Measurements from ENCODE around the gene LEKR1.

The LEKR1 gene

DNA sequence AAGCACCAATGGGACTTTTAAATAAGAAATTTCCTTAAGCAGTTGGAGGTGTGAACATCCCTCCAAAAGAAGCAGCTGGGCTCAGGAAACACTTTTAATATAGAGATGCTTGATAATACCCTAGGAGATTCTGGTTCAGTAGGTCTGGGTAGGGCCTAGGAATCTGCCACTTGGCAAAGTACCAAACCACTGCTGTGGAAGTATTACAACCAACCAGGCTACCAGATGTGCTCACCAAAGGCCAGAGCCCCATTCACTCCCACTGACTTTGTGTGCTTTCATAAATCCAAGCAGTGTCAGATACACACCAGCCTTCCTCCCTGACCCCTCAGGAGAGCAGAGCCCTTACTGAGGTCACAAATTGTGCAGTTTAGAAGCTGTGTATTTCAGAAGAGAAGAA lies 171.2 kb downstream of the LEKR1 start:
- no peak for DNase-seq

DNA sequence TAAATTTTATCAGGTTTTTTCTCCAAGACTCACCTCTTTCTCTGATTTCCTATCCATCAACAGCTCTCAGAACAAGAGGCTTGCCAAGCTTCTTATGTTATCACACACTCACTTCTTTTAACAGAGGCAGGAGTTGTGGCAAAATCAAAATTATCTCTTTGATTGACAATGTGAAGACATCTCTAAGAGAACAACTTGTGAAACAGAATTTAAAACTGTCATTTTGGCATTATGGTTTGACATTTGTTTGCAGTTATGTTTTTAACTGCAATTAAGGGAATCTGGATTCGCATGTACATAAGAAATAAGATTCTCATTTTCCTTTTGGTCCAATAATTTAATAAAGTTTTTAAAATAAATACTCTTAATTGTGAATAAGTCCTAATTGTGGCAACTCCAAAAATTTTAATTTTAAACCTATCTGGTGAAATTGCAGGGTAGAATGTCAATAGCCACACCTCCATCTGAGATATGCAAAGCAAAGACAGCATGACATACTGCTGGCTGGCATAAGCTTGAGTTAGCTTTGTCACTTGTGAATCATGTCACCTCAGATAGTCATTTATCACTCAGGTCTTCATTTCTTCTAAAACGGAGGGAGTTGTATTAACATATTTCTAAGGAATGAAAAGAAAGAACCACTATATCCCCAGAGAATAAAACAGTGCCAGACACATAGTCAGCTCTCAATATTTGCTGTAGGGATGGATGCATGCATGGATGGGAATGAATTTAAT lies 175.2 kb downstream of the LEKR1 start:
- no peak for DNase-seq

DNA sequence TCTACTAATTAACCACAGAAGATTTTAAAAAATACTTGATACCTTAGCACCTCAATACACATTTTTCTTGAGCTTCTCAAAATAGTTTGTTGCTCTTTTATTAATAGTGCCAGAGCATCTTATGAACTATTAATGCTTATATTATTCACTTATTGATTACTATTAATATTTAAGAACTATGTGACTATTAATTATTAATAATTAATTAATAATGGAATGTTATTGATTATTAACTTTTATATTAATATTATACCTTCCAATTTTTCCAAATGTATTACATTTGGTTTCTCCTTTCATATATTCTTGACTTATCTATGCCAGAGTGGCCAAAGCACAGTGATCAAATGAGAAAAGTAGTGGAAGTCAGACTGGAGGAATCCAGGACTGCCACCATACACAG lies 195.5 kb downstream of the LEKR1 start:
- DNase-seq = no peak

DNA sequence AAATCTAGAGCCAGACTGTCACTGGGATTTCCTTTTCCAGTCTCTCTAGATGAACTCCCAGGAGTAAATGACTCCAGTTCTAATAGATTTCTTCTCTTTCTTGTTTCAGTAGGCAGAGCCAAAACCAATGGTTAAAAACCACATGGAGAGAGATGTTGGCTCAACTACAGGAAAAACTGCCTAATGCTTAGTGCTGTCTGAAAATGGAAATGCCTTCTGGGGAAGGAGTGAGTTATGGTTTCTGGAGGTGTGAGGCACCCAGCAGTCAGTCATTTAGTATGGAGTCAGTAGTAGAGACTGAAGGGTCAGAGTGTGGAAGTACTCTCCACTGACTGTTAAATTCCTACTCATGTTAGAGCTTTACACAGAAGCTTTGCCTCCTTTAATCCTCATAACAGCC lies 197.1 kb downstream of the LEKR1 start:
- no peak for DNase-seq

DNA sequence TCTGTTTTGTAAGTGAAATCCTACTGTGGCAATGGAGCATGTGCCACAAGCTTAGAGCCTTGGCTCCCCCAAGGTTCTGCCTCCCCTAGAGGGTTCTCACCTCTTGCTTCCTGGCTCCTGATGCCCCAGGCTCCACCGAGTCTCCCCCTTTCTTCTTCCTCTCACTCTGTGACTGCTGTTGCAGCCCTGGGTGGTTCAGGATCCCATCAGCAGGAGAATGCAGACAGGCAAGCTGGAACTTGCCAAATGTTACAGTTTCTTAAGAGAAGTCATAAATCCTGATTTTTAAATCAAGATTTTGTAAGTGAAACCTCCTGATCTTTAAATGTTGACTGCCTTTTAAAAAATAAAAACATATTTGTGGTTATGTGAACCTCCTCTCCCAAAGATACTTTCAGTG lies 199.9 kb downstream of the LEKR1 start:
- DNase-seq = no peak

DNA sequence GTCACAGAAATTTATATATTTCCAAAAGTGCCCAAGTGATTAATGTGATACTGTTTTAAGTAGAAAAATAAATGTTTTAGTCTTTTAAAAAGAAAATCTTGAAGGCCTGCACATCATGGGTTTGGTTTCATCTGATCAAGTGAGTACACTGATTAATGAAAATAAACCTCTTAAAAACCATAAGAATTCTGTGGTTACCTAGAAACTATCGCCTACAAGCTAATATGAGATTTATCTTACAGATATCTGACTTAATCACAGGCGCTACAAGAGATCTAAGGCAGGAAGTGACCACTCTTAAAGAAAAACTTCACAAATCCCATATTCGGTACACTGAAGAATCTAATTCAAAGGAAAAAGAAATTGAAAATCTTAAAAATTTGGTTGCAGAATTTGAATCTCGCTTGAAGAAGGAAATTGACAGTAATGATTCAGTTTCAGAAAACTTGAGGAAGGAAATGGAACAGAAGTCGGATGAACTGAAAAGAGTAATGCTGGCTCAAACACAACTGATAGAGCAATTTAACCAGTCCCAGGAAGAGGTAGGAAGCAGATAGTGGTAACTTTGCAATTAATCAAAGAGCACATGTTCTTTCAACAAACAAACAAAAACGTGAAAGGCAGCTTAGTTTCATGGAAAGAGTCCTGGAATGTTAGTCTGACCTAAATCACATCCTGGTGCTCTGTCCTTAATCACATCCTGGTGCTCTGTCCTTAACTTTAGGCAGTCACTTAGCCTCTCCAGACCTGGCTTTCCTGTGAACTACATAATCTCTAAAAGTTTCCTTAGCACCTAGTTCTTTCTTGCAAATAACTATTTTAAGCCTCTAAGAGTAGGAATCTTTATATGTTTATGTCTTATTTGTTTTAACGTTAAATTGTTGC lies 201.9 kb downstream of the LEKR1 start:
- DNase-seq = no peak

DNA sequence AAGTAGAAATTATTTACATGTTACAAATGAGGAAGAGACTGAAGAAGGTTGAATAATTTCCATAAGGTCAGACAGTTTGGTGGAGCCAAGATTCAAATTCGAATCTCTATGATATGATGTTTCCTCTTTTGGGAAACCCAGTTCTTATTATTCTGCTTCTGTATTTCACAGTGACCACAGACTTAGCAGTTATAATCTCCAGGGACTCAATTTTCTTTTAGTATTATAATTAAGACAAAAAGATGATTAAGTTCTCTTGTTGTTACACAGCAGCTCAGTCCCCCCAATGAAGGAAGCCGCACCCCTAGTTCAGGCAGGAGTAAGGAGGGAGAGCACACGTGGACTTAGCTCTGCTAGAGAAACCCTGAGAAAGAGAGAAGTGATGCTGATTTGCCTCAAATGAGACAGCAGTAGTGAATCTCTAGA lies 203.2 kb downstream of the LEKR1 start:
- DNase-seq = no peak

DNA sequence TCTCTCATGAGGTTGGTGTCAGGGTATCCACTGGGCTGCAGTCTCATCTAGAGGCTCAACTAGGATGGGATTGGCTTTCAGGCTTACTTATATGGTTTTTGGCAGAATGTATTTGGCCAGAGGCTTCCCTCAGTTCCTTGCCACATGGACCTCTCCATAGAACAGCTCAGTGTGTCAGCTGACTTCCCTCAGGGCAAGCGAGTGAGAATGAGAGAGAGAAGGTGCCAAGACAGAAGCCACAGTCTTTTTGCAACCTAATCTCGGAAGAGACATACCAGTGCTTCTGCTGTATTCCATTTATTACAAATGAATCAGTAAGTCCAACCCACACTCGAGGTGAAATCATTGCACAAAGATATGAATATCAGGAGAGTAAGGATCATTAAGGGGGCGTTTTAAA lies 204.6 kb downstream of the LEKR1 start:
- DNase-seq = no peak

DNA sequence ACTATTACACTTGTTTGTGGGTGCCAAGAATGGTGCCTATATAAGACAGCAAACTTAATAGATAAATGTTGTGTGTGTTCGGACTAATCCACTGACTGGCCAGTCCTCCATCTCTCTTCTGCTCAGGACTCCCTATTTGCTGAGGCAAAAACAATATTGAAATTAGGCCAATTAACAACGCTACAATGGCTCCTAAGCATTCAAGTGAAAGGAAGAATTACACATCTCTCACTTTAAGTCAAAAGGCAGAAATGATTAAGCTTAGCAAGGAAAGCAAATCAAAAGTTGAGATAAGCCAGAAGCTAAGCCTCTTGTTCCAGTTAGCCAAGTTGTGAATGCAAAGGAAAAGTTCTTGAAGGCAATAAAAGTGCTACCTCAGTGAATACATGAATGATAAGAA lies 206.8 kb downstream of the LEKR1 start:
- no peak for DNase-seq

DNA sequence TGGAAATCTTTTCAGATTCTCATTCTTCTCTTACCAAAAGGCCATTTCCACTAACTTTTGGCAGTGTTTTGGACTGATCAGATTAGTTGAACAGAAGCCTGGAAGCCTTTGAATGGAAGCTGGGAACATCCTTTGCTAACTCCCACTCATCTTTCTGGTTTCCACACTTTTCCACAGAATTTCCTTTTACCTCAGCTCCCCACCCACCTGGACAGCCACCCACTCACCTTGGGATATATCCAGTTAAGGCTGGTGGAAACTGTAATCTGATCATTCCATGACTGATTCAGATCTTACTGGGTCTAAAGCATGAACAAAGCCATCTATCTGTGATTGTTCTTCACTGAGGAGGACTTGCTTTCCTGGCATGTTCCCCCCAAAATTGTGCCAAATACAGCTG lies 214.3 kb downstream of the LEKR1 start:
- no peak for DNase-seq

DNA sequence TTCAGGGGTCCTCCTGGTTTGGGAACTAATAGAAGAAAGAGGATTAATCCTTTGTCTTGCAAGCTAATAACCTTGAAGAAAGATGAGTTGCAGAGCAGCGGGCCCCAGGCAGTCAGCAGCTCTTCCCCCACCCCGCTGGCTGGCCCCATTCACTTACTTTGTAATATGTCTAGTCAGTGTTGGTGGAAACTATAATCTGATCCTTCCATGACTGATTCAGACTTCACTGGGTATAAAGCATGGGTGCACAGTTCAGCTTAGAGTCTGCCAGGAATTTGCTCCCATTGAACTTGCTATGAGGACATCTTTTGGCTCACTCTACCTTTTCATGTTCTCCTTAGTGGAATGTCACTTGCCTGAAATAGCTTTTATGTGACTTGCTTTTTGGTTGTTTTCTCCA lies 216.1 kb downstream of the LEKR1 start:
- DNase-seq = no peak

DNA sequence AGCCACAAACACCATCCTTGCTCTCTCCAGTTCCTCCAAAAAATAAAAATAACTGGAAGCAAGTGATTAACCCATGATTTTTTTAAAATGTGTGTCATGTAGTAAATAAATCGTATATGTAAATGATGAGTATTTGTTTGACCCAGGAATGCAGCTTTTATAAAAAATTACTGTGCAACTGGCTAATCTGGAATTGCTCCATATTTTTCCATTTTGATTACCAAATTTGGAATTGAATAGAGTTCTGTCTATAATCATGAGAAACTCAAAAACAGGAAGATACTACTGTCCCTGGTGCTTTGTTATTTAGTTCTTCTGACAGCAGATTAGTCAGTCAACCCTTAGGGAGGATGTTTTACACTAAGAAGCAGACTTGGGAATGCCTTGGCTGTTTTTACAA lies 217.6 kb downstream of the LEKR1 start:
- DNase-seq = no peak

DNA sequence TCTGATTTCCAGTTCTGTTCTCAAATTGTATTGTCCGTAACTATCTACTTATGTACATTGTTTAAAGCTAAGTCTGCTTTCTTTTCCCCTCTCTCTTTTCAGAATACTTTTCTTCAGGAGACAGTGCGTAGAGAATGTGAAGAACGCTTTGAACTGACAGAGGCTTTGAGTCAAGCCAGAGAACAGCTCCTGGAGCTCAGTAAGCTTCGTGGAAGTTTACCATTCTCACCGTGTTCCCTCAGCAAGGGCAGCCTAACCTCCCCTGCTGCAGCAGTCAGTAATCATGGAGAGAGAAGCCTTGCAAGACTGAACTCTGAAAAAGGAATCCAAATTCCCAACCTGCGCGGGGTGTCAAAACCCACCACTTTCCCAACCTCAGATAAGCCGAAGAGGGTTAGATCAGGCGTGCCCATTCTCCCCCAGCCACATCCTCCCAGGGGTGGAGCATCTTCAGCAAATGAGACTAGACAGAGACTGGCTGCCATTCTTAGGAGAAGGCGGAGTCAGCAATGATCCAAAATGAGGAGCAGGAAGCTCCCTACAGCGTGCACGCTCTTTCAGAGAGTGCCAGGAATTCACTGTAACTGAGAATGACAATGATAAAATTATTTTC lies 219.2 kb downstream of the LEKR1 start:
- DNase-seq = no peak

DNA sequence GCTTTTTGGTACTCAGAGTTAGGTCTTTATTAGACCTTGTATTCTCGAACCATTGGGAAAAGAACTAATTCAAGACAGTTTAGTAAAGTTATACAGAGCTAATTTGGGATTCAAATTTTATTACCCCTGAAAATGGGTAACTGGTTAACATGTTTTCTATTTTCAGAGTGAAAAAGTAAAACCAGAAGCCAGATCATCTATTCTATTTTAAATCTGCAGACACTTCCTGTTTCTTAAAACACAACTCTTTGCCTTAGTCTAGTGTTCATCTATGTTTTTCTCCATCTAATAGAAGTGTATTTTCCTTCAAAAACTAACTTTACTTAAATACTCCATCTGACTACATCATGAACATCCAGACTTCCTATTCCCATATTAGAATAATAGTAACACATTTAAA lies 220.4 kb downstream of the LEKR1 start:
- no peak for DNase-seq

DNA sequence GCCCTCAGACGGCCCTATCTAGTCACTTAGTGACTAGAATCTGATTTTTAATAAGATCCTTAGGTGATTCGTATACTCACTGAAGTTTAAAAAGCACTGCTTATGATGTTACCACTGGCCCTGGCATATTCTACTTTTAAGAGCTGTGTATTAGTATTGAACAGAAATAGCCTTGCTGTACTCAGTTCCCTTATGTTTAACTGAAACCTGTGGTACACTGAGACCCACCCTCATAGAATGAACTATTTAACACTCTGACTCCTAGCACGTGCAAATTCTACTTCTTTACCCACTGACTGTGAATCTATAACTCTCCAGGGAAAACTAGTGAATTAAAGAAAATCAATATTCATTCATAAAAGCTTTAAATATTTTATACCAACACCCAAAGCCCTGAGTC lies 224.9 kb downstream of the LEKR1 start:
- no peak for DNase-seq

DNA sequence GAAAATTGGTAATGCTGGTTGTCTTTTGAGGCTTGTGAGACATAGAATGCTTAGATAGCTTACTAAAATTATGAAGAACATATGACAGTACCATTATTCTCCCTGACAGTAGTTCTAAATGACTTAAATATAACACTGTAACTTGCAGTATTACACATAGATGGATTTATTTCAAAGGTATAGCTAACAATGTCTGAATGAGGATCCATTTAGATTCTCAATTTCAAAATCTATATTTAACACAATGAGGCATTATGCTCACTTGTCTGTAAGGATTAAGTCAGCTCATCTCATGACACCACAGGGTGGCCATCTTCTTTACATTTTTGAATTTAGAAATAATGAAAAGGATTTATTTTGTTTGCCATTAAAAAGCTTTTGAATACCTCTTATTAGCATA lies 225.4 kb downstream of the LEKR1 start:
- no peak for DNase-seq

DNA sequence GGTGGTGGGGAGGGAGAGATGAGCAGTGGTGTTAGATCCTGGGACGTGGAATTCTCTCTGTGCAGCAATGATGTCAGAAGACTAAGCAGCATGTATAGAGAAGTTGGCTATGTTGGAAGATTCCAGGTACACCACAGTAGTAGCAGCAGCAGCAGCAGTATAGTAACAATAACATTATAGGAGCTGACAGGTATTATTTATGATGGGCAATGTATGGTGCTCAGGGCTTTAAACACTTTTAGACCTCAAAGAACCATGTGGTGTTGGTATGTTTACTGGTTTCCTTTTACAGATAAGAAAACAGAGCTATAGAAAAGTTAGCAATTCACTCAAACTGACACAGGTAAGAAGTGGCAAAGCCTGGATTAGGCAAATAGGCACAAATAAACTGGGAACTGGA lies 229.9 kb downstream of the LEKR1 start:
- DNase-seq = no peak

DNA sequence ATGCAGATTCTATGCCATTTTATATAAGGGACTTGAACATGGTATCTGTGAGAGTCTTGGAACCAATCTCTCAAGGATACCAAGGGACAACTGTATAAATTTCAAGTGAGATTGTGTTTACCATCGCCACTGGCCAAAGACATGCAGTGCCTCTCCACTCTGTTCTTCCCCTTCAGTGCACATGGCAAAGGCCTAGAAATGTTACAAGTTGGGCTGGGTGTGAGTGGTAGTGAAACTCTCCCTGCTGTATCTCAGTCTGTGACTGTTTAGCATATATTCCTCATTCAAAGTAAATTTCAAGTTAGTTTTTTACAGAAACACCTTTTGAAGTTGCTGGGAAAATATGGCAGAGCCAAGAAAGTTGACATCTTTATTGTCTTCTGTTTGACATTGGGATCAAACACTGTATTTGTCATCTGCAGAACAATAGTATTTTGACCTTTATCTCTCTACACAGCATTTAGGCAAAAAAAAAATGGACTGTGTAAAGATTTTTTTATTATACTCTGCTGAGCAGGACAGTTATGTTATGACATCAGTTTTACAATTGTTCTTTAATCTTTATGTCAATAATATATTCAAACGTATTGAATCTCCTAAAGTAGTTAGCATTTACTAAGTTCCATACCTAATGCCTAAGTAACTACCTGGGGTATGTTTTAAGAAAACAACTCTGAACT lies 232.4 kb downstream of the LEKR1 start:
- no peak for DNase-seq

DNA sequence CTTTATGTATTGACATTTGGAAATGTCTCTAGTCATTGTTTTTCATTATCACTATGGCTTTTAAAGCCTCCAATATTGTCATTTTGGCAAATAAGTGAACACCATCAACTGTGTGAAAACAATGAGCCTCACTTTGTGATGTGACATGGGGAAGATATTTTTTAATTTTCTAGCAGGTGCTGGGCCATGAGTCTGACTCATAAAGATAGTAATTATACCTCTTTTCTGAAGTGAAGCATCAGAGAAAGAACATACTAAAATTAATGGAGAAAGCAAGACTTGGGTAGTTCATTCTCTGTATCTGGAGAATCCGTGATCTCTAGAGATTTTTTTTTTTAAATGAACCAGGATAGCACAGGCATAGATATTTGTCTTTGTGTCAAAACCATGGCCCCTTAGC lies 233.0 kb downstream of the LEKR1 start:
- DNase-seq = no peak

DNA sequence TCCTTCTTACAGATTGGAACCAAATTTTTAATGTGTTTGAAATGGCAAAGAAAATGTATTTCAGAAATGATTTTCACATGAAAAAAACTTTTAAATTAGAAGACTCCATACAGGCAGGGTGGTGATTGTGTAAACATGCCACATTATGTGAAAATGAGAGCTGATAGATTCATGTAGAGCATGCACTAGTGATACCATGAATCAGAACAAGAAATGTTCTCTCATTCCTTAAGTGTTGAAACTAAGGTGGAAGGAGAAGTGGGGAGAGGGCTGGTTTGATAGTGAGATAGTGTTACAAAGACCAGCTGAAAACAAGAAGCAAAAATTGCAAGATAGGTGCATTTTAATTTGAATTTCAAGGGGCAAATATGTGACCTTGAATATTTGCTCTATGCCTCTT lies 233.5 kb downstream of the LEKR1 start:
- no peak for DNase-seq

DNA sequence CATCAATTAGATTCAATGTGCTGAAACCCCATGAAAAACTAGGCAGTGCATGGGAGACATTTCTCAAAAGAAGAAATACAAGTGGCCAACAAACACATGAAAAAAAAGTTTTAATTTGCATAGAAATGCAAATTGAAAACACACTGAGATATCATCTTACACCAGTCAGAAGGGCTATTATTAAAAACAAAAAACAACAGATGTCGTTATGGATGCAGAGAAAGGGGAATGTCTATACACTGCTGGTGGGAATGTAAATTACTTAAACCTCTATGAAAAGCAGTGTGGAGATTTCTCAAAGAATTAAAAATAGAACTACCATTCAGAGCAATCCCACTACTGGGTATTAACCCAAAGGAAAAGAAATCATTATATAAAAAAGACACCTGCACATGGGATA lies 235.1 kb downstream of the LEKR1 start:
- no peak for DNase-seq

DNA sequence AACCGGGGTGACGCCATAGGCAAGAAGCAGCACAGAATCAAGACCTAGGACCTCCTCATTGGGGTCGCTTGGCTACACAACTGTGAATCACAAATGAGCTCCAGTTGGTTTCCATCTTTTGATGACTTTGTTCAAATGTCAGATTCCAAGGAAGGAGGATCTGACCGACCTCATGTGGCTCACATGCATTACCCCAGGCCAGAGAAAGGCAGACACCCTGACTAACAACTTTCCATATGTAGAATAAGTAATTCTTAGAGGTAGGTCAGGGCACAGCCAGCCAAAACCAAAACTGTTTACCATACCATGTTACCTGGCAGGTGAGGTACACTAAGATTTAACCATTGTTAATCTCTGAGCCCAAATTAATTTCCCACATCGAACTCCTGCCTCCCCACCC lies 237.3 kb downstream of the LEKR1 start:
- no peak for DNase-seq

DNA sequence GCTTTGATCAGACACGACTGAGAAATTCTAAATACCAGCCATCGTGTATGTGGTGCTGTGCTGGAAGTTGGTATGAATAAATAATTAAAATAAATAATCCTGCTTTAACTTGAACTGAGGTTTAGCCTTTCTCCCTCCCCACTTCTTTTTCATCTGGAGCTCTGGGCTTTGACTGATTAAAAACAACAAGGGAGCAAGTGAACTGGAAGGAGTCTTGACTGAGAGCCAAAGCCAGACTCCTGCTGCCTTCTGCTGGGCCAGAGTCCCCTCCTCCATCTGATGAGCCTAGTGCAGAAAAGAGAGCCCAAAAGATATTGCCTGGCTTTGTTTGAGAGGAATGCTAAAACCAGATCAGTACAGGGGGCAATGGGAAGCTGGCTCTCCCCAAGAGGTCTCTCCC lies 237.8 kb downstream of the LEKR1 start:
- DNase-seq = no peak

DNA sequence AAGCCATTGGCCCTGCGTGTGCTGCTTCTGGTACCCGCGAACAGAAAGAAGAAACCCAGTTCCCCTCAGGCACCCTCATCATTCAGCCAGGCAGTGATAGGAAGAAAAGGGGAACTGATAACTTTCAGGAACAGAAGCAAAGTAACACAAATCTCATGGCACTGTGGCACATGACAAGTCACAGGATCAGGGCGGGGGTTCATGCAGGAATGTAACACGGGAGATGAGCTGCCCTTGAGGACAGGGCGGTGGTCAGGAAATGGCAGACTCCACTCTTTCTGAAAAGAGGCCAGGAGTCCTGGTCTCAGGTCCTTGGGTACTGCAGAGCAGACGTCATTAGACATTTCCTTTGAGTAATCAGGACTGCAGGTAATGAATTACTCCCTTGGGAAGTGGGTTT lies 238.2 kb downstream of the LEKR1 start:
- DNase-seq = no peak
